Neuron (in vitro differentiated cells): Measurements from ENCODE around the gene TET1.
"Not testable (repeated sequence)": the region's sequence is repeated elsewhere in the genome, so short reads cannot be mapped to it uniquely, and the experiment has no call there.

Experiments
- H2AFZ ChIP-seq: one replicate; pipeline ENCODE4 v1.6.1; 2013; ENCODE audit warnings: low read depth, mild to moderate bottlenecking, inconsistent platforms, low read length, moderate library complexity
- H3K27me3 ChIP-seq: one replicate; pipeline ENCODE4 v1.6.1; 2013; ENCODE audit warnings: low read length; ENCODE audit not compliant: insufficient read depth
- H3K36me3 ChIP-seq: one replicate; pipeline ENCODE4 v1.6.1; 2013; ENCODE audit warnings: low read length; ENCODE audit not compliant: insufficient read depth
- H3K4me1 ChIP-seq: one replicate; pipeline ENCODE4 v1.6.1; 2013; ENCODE audit warnings: low read length; ENCODE audit not compliant: insufficient read depth
- H3K4me3 ChIP-seq: 2 replicates; pipeline ENCODE4 v1.5.1; 2013; ENCODE audit warnings: mild to moderate bottlenecking, low read length, moderate library complexity
- H3K9me3 ChIP-seq: one replicate; pipeline ENCODE4 v1.6.1; 2013; ENCODE audit warnings: low read length

TET1 gene

GRCh38 chr10:68603766-68604165 is 43.6 kb downstream of the TET1 start:
- no peak overlapping the region for H3K4me3 ChIP-seq
- H3K36me3 ChIP-seq, result peaks cover 24% of the 10 kb centered on the region
- H3K9me3 ChIP-seq, result no peaks in the 10 kb centered on the region
- H3K4me1 ChIP-seq, result peaks cover 29% of the 10 kb centered on the region
- H2AFZ ChIP-seq, result no peak overlapping the region
- no peaks in the 10 kb centered on the region for H3K27me3 ChIP-seq

GRCh38 chr10:68604441-68604840 is 44.3 kb downstream of the TET1 start:
- H3K9me3 ChIP-seq, result no peaks in the 10 kb centered on the region
- H3K4me3 ChIP-seq, result no peak overlapping the region
- no peak overlapping the region for H2AFZ ChIP-seq
- H3K27me3 ChIP-seq, result no peaks in the 10 kb centered on the region
- H3K4me1 ChIP-seq, result peaks cover 23% of the 10 kb centered on the region
- H3K36me3 ChIP-seq, result peaks cover 24% of the 10 kb centered on the region

- Histone ChIP-seq H3K36me3 (peaks cover 24% of the 10 kb centered on the region), H3K27me3 (no peaks in the 10 kb centered on the region), H3K4me3 (no peak overlapping the region), H3K9me3 (no peaks in the 10 kb centered on the region), H3K4me1 (peaks cover 4% of the 10 kb centered on the region), H2AFZ (no peak overlapping the region)
Observed at GRCh38 chr10:68606918-68607317, 46.8 kb downstream of the TET1 start.

- not testable (repeated sequence) for H2AFZ ChIP-seq, H3K4me1 ChIP-seq, H3K9me3 ChIP-seq, H3K27me3 ChIP-seq, H3K4me3 ChIP-seq
- peaks cover 21% of the 10 kb centered on the region for H3K36me3 ChIP-seq
Observed at GRCh38 chr10:68610023-68610422, 49.9 kb downstream of the TET1 start.

- no peaks in the 10 kb centered on the region for H3K9me3 ChIP-seq
- H3K36me3 ChIP-seq, result peaks cover 24% of the 10 kb centered on the region
- H3K4me1 ChIP-seq, result no peaks in the 10 kb centered on the region
- no peak overlapping the region for H2AFZ ChIP-seq
- H3K4me3 ChIP-seq, result no peak overlapping the region
- no peaks in the 10 kb centered on the region for H3K27me3 ChIP-seq
Observed at GRCh38 chr10:68611227-68611626, 51.1 kb downstream of the TET1 start.

GRCh38 chr10:68613974-68614373 is 53.8 kb downstream of the TET1 start:
- H3K4me3 ChIP-seq, H3K4me1 ChIP-seq, H2AFZ ChIP-seq, H3K9me3 ChIP-seq, H3K27me3 ChIP-seq: not testable (repeated sequence)
- peaks cover 31% of the 10 kb centered on the region for H3K36me3 ChIP-seq

- H3K4me3 ChIP-seq, H2AFZ ChIP-seq, H3K4me1 ChIP-seq, H3K27me3 ChIP-seq, H3K9me3 ChIP-seq: not testable (repeated sequence)
- peaks cover 25% of the 10 kb centered on the region for H3K36me3 ChIP-seq
Observed at GRCh38 chr10:68617691-68618090, 57.6 kb downstream of the TET1 start.

GRCh38 chr10:68618234-68618633 is 58.1 kb downstream of the TET1 start:
- no peaks in the 10 kb centered on the region for H3K27me3 ChIP-seq
- H3K36me3 ChIP-seq, result peaks cover 20% of the 10 kb centered on the region
- H2AFZ ChIP-seq, result no peak overlapping the region
- H3K4me1 ChIP-seq, result no peaks in the 10 kb centered on the region
- no peak overlapping the region for H3K4me3 ChIP-seq
- H3K9me3 ChIP-seq, result no peaks in the 10 kb centered on the region

- H3K4me3 ChIP-seq, result no peak overlapping the region
- H2AFZ ChIP-seq, result no peak overlapping the region
- no peaks in the 10 kb centered on the region for H3K9me3 ChIP-seq
- no peaks in the 10 kb centered on the region for H3K27me3 ChIP-seq
- H3K36me3 ChIP-seq, result peaks cover 21% of the 10 kb centered on the region
- no peaks in the 10 kb centered on the region for H3K4me1 ChIP-seq
Observed at GRCh38 chr10:68619595-68619994, 59.5 kb downstream of the TET1 start.

- Histone ChIP-seq H3K9me3 (no peaks in the 10 kb centered on the region), H3K27me3 (no peaks in the 10 kb centered on the region), H3K4me1 (no peaks in the 10 kb centered on the region), H3K36me3 (peaks cover 6% of the 10 kb centered on the region), H2AFZ (no peak overlapping the region), H3K4me3 (no peak overlapping the region)
Observed at GRCh38 chr10:68625316-68625921, 65.3 kb downstream of the TET1 start.

GRCh38 chr10:68628576-68629127 is 68.5 kb downstream of the TET1 start:
- Histone ChIP-seq H3K4me3 (no peak overlapping the region), H3K4me1 (no peaks in the 10 kb centered on the region), H2AFZ (no peak overlapping the region), H3K27me3 (no peaks in the 10 kb centered on the region), H3K9me3 (no peaks in the 10 kb centered on the region), H3K36me3 (peaks cover 2% of the 10 kb centered on the region)

GRCh38 chr10:68632271-68632560 is 72.1 kb downstream of the TET1 start:
- not testable (repeated sequence) for H3K9me3 ChIP-seq, H2AFZ ChIP-seq, H3K27me3 ChIP-seq, H3K36me3 ChIP-seq, H3K4me3 ChIP-seq, H3K4me1 ChIP-seq

- Histone ChIP-seq H3K4me3 (no peak overlapping the region), H3K9me3 (no peaks in the 10 kb centered on the region), H3K4me1 (no peaks in the 10 kb centered on the region), H3K27me3 (no peaks in the 10 kb centered on the region), H3K36me3 (no peaks in the 10 kb centered on the region), H2AFZ (no peak overlapping the region)
Observed at GRCh38 chr10:68633281-68633680, 73.1 kb downstream of the TET1 start.

GRCh38 chr10:68633816-68634466 is 73.8 kb downstream of the TET1 start:
- no peaks in the 10 kb centered on the region for H3K9me3 ChIP-seq
- no peak overlapping the region for H3K4me3 ChIP-seq
- no peaks in the 10 kb centered on the region for H3K27me3 ChIP-seq
- H3K36me3 ChIP-seq, result no peaks in the 10 kb centered on the region
- H2AFZ ChIP-seq, result no peak overlapping the region
- no peaks in the 10 kb centered on the region for H3K4me1 ChIP-seq
